OCI-LY3 (cell line): ENCODE results near the gene ARPC5.
A peak's percentile ranks its signal among the peaks of the same experiment; 100 is the strongest.

Experiments
- H2AFZ ChIP-seq: fragments of 200-600, 300-600 bp; shearing (Covaris generic); 2 replicates; pipeline ENCODE4 v1.6.0; 2014; ENCODE audit warnings: antibody characterized with exemption, low read depth, low read length
- H3K27ac ChIP-seq: fragments of 200-600, 300-600 bp; sonication (generic); 2 replicates; pipeline ENCODE4 v1.5.1; 2014; ENCODE audit warnings: mild to moderate bottlenecking, low read length, moderate library complexity, mixed read lengths
- H3K27me3 ChIP-seq: fragments of 200-600, 300-600 bp; sonication (generic); 2 replicates; pipeline ENCODE4 v1.6.1; 2014; ENCODE audit warnings: low read depth, low read length, mixed read lengths
- H3K36me3 ChIP-seq: fragments of 200-600, 300-600 bp; sonication (generic); replicated peaks from 2 replicates; pipeline ENCODE3; 2014; ENCODE audit warnings: low read depth, low read length, mixed read lengths
- H3K4me1 ChIP-seq: fragments of 300-600, 200-600 bp; sonication (generic); 2 replicates; pipeline ENCODE4 v1.6.1; 2014; ENCODE audit warnings: low read length, mixed read lengths
- H3K4me2 ChIP-seq: fragments of 200-600, 300-600 bp; sonication (generic); 2 replicates; pipeline ENCODE4 v1.6.1; 2014; ENCODE audit warnings: low read length, mixed read lengths
- H3K4me3 ChIP-seq: fragments of 300-600, 200-600 bp; sonication (generic); 2 replicates; pipeline ENCODE4 v1.5.1; 2014; ENCODE audit warnings: antibody characterized with exemption, mild to moderate bottlenecking, low read length, moderate library complexity
- H3K79me2 ChIP-seq: fragments of 300-600, 200-600 bp; shearing (Covaris generic); 2 replicates; pipeline ENCODE4 v1.6.1; 2014; ENCODE audit warnings: mild to moderate bottlenecking, low read length, mixed read lengths
- H3K9ac ChIP-seq: fragments of 300-600, 200-600 bp; shearing (Covaris generic); 2 replicates; pipeline ENCODE4 v1.6.0; 2014; ENCODE audit warnings: mild to moderate bottlenecking, low read length, moderate library complexity
- H3K9me3 ChIP-seq: fragments of 200-600, 300-600 bp; shearing (Covaris generic); 2 replicates; pipeline ENCODE4 v1.6.1; 2014; ENCODE audit warnings: low read length, mixed read lengths; ENCODE audit not compliant: insufficient read depth
- H4K20me1 ChIP-seq: fragments of 200-600, 300-600 bp; sonication (generic); 2 replicates; pipeline ENCODE4 v1.6.1; 2016; ENCODE audit warnings: low read length, mixed read lengths; ENCODE audit not compliant: insufficient read depth
- CTCF ChIP-seq: fragments of 200-600, 300-600 bp; sonication (generic); IDR thresholded peaks from 2 replicates; pipeline ENCODE4 v1.5.1; 2014; ENCODE audit warnings: antibody characterized with exemption, low read length, low read depth
- EZH2phosphoT487 ChIP-seq: fragments of 200-600 bp; shearing (Covaris generic); IDR thresholded peaks from 2 replicates; pipeline ENCODE4 v1.6.1; 2018; ENCODE audit warnings: antibody characterized with exemption, mixed run types, low read depth

ARPC5 gene

GRCh38 chr1:183634429-183635065 lies 1.0 kb downstream of the ARPC5 start:
- Histone ChIP-seq H3K27me3 (no peaks in the 10 kb centered on the region; the same call in 1 of the 2 replicates), H3K4me3 (peak overlapping the region; percentile 87), H3K9me3 (no peaks in the 10 kb centered on the region), H3K4me2 (peak overlapping the region; percentile 86), H3K36me3 (peaks cover 39% of the 10 kb centered on the region), H4K20me1 (peaks cover 38% of the 10 kb centered on the region), H3K79me2 (peaks cover 60% of the 10 kb centered on the region), H2AFZ (no peak overlapping the region), H3K9ac (peak overlapping the region; percentile 98), H3K4me1 (peaks cover 36% of the 10 kb centered on the region), H3K27ac (peak overlapping the region; percentile 94)
- TF ChIP-seq CTCF = no peak
- no peak for TF ChIP-seq EZH2phosphoT487

GRCh38 chr1:183633676-183634343 lies 1.8 kb downstream of the ARPC5 start:
- peak overlapping the region; percentile 98 for H3K9ac ChIP-seq
- H3K4me1 ChIP-seq = peaks cover 36% of the 10 kb centered on the region
- H4K20me1 ChIP-seq = peaks cover 45% of the 10 kb centered on the region
- no peaks in the 10 kb centered on the region for H3K9me3 ChIP-seq
- peaks cover 46% of the 10 kb centered on the region for H3K36me3 ChIP-seq
- TF ChIP-seq CTCF (peak; percentile 48), EZH2phosphoT487 (no peak)
- H3K4me2 ChIP-seq = peak overlapping the region; percentile 86
- H3K27ac ChIP-seq = peak overlapping the region; percentile 94
- no peak overlapping the region for H2AFZ ChIP-seq
- peaks cover 68% of the 10 kb centered on the region for H3K79me2 ChIP-seq
- H3K4me3 ChIP-seq = peak overlapping the region; percentile 87
- no peaks in the 10 kb centered on the region; the same call in 1 of the 2 replicates for H3K27me3 ChIP-seq

DNA sequence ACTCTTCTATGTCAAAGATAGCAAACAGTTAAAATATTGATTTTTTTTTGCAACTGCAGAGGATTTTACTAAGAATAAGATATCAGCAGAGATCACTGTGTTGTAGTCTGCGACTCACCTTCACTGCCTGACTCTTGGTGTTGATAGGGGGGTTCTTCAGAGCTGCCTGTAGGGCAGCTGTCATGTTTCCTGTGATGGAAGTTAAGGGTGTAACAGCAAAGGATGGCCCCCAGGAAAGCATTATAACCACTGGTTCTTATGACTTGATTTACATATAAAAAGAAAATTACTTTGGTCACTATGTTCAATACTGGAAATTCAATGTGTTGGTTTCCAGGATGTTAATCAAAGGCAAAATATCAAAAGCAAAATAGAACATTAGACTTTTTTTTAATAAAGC lies 2.6 kb downstream of the ARPC5 start:
- Histone ChIP-seq H3K27ac (peak overlapping the region; percentile 94), H3K9ac (peak overlapping the region; percentile 98), H3K4me1 (peaks cover 36% of the 10 kb centered on the region), H3K4me3 (peak overlapping the region; percentile 87), H3K4me2 (peak overlapping the region; percentile 86), H4K20me1 (peaks cover 53% of the 10 kb centered on the region), H2AFZ (no peak overlapping the region), H3K36me3 (peaks cover 52% of the 10 kb centered on the region), H3K9me3 (no peaks in the 10 kb centered on the region), H3K79me2 (peaks cover 76% of the 10 kb centered on the region), H3K27me3 (no peaks in the 10 kb centered on the region; the same call in 1 of the 2 replicates)
- TF ChIP-seq EZH2phosphoT487 = no peak
- TF ChIP-seq CTCF = no peak

DNA sequence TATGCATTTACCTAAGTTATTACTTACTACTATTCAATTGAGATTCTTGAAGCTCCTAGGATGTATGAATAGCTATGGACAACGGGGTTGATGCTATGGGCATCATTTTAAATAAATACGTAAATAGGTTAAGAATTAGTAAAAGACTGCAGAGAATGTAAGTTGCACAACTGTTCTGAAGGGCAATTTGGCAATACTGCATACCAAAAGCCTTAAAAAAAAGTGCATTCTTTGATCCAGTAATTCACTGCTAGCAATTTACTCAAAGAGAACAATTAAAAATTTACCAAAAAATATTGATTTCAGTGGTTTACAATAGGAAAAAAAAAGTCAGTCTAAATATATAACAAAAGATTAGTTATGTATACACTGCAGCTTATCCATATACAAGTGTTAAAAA lies 3.5 kb downstream of the ARPC5 start:
- H3K4me3 ChIP-seq = peak overlapping the region; percentile 87
- TF ChIP-seq EZH2phosphoT487 (no peak), CTCF (no peak)
- H2AFZ ChIP-seq = no peak overlapping the region
- H3K27ac ChIP-seq = 0 out of 2 replicates have a peak overlapping the region, but pooled peaks have one; percentile 2
- peaks cover 53% of the 10 kb centered on the region for H4K20me1 ChIP-seq
- H3K4me2 ChIP-seq = peak overlapping the region; percentile 86
- H3K79me2 ChIP-seq = peaks cover 81% of the 10 kb centered on the region
- peaks cover 34% of the 10 kb centered on the region for H3K4me1 ChIP-seq
- H3K27me3 ChIP-seq = no peaks in the 10 kb centered on the region; the same call in 1 of the 2 replicates
- peaks cover 58% of the 10 kb centered on the region for H3K36me3 ChIP-seq
- no peaks in the 10 kb centered on the region for H3K9me3 ChIP-seq
- H3K9ac ChIP-seq = peak overlapping the region; percentile 98
